ENCODE results near the gene TLE1.
"Not testable (repeated sequence)": the region's sequence is repeated elsewhere in the genome, so short reads cannot be mapped to it uniquely, and the experiment has no call there.

Gene TLE1

GRCh38 chr9:81621785-81622259 lies 67.5 kb downstream of the TLE1 start:
- DNase-seq: no peak

- no peak for DNase-seq
Measured at GRCh38 chr9:81621118-81621517, 68.2 kb downstream of the TLE1 start.

- DNase-seq: no peak
Measured at GRCh38 chr9:81620002-81620390, 69.4 kb downstream of the TLE1 start.

- DNase-seq: no peak
Measured at GRCh38 chr9:81619353-81620001, 69.9 kb downstream of the TLE1 start.

GRCh38 chr9:81618923-81619322 lies 70.4 kb downstream of the TLE1 start:
- no peak for DNase-seq

- no peak for DNase-seq
Measured at GRCh38 chr9:81616141-81616540, 73.2 kb downstream of the TLE1 start.

- no peak for DNase-seq
Measured at GRCh38 chr9:81614335-81614734, 75.0 kb downstream of the TLE1 start.

- no peak for DNase-seq
Measured at GRCh38 chr9:81613002-81613812, 76.1 kb downstream of the TLE1 start.

- no peak for DNase-seq
Measured at GRCh38 chr9:81611664-81612063, 77.7 kb downstream of the TLE1 start.

GRCh38 chr9:81610740-81611107 lies 78.6 kb downstream of the TLE1 start:
- no peak for DNase-seq

- DNase-seq: no peak
Measured at GRCh38 chr9:81609782-81610739, 79.3 kb downstream of the TLE1 start.

- no peak for DNase-seq
Measured at GRCh38 chr9:81608289-81608657, 81.1 kb downstream of the TLE1 start.

- DNase-seq: no peak
Measured at GRCh38 chr9:81607593-81608288, 81.6 kb downstream of the TLE1 start.

GRCh38 chr9:81606261-81606660 lies 83.1 kb downstream of the TLE1 start:
- DNase-seq: not testable (repeated sequence)

GRCh38 chr9:81605170-81605670 lies 84.1 kb downstream of the TLE1 start:
- DNase-seq: no peak

- DNase-seq: no peak
Measured at GRCh38 chr9:81604306-81605169, 84.8 kb downstream of the TLE1 start.

- no peak for DNase-seq
Measured at GRCh38 chr9:81602887-81603680, 86.3 kb downstream of the TLE1 start.

GRCh38 chr9:81601639-81602623 lies 87.4 kb downstream of the TLE1 start:
- no peak for DNase-seq

GRCh38 chr9:81600631-81601030 lies 88.7 kb downstream of the TLE1 start:
- no peak for DNase-seq
